ENCODE results near the gene CNTRL.

DNA sequence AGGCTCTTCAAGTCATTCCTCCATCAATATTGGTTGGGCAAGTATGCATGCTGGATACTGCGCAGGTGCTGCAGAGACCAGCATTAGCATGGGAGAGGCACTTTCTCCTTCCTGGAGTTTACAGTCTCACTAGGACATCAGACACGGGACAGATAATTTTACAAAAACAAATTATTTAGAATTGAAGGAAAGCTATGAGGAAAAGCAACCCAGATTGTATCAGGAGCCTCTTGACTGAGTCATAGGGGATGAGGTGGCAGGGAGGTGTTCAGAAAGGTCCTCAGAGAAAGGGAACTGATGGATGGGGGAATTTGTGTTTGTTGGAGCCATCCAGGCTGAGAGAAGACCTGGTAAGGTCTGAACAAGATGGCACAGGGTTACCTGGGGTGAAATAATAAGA is 151.4 kb downstream of the CNTRL start:
- TF ChIP-seq, protein P1, sequence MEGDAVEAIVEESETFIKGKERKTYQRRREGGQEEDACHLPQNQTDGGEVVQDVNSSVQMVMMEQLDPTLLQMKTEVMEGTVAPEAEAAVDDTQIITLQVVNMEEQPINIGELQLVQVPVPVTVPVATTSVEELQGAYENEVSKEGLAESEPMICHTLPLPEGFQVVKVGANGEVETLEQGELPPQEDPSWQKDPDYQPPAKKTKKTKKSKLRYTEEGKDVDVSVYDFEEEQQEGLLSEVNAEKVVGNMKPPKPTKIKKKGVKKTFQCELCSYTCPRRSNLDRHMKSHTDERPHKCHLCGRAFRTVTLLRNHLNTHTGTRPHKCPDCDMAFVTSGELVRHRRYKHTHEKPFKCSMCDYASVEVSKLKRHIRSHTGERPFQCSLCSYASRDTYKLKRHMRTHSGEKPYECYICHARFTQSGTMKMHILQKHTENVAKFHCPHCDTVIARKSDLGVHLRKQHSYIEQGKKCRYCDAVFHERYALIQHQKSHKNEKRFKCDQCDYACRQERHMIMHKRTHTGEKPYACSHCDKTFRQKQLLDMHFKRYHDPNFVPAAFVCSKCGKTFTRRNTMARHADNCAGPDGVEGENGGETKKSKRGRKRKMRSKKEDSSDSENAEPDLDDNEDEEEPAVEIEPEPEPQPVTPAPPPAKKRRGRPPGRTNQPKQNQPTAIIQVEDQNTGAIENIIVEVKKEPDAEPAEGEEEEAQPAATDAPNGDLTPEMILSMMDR (IDR thresholded peaks at IDR 0.05; ENCODE audit: poor library complexity, severe bottlenecking), result no peak
- TF ChIP-seq EZH2 (IDR thresholded peaks at IDR 0.05; ENCODE audit: borderline replicate concordance, insufficient read depth, low read length, poor library complexity, severe bottlenecking) (no peak), EP300 (conservative IDR thresholded peaks at IDR 0.05; ENCODE audit: poor library complexity, severe bottlenecking) (no peak), POLR2AphosphoS5 (IDR thresholded peaks at IDR 0.05) (no peak)

Data from neural cell (in vitro differentiated cells).